WTC11 (cell line): ENCODE data around the gene RNGTT. TPM values are rescaled to one million over a fixed set of nuclear protein-coding genes. Genes with fewer than 3 reads are reported as not detected.

Experiments used
- ATAC-seq: fragments of 200-7000 bp; cut with Tn5 transposase; 2 replicates; pipeline ENCODE4 v1.10.0; 2021; ENCODE audit warnings: mild to moderate bottlenecking, moderate library complexity
- CTCF ChIA-PET: fragments of 300-600 bp; sonication (Branson Sonifier 250); formaldehyde crosslinking; loops from one replicate; lab custom pipeline; 2021; ENCODE audit warnings: antibody characterized with exemption; lab: Charles Lee
- POLR2A ChIA-PET: fragments of 350-600 bp; sonication (Branson Sonifier 250); formaldehyde crosslinking; loops from one replicate; lab custom pipeline; 2021; ENCODE audit warnings: antibody characterized with exemption; lab: Charles Lee
- DNase-seq: peaks from one replicate; pipeline ENCODE4 v3.0.0; 2021; ENCODE audit warnings: low spot score
- H3K27ac Mint-ChIP-seq: 2 replicates; pipeline ENCODE4 v1.8.0; 2021; ENCODE audit warnings: mixed read lengths
- H3K27me3 Mint-ChIP-seq: 2 replicates; pipeline ENCODE4 v1.8.0; 2021; ENCODE audit warnings: low read depth, mild to moderate bottlenecking, moderate library complexity, mixed read lengths
- H3K36me3 Mint-ChIP-seq: 2 replicates; pipeline ENCODE4 v1.8.0; 2021; ENCODE audit warnings: mixed read lengths
- H3K4me1 Mint-ChIP-seq: 2 replicates; pipeline ENCODE4 v1.8.0; 2022; ENCODE audit warnings: mixed read lengths
- H3K4me3 Mint-ChIP-seq: 2 replicates; pipeline ENCODE4 v1.8.0; 2021; ENCODE audit warnings: mild to moderate bottlenecking, moderate library complexity, mixed read lengths
- H3K9me3 Mint-ChIP-seq: 2 replicates; pipeline ENCODE4 v1.8.0; 2021; ENCODE audit warnings: mixed read lengths
- E2F5 ChIP-seq: sonication (generic); formaldehyde crosslinking; IDR thresholded peaks from 2 replicates; pipeline ENCODE4 v1.8.1; 2022; ENCODE audit warnings: mild to moderate bottlenecking, moderate library complexity, missing genetic modification reagents
- ERG ChIP-seq: fragments of 250-450 bp; sonication (Bioruptor Pico); IDR thresholded peaks from 2 replicates; pipeline ENCODE4 v1.8.0; 2021; ENCODE audit warnings: mild to moderate bottlenecking
- ESRRA ChIP-seq: sonication (generic); formaldehyde crosslinking; IDR thresholded peaks from 2 replicates; pipeline ENCODE4 v1.8.1; 2022; ENCODE audit warnings: mild to moderate bottlenecking, missing genetic modification reagents, borderline replicate concordance
- FOXJ3 ChIP-seq: sonication (generic); formaldehyde crosslinking; IDR thresholded peaks from 2 replicates; pipeline ENCODE4 v1.9.0; 2021; ENCODE audit warnings: missing genetic modification reagents, mild to moderate bottlenecking, borderline replicate concordance
- GABPB1 ChIP-seq: sonication (generic); formaldehyde crosslinking; IDR thresholded peaks from 2 replicates; pipeline ENCODE4 v1.8.1; 2023; ENCODE audit warnings: mild to moderate bottlenecking, missing genetic modification reagents
- HMGA2 ChIP-seq: fragments of 250-450 bp; sonication (Bioruptor Pico); IDR thresholded peaks from 2 replicates; pipeline ENCODE4 v1.4.0; 2021; ENCODE audit warnings: mild to moderate bottlenecking, moderate library complexity
- IRF2 ChIP-seq: sonication (generic); formaldehyde crosslinking; IDR thresholded peaks from 2 replicates; pipeline ENCODE4 v1.8.0; 2022; ENCODE audit warnings: low read depth, missing genetic modification reagents, borderline replicate concordance
- JAZF1 ChIP-seq: fragments of 250-450 bp; sonication (Bioruptor Pico); IDR thresholded peaks from 2 replicates; pipeline ENCODE4 v1.9.0; 2021; ENCODE audit warnings: moderate library complexity, mild to moderate bottlenecking, inconsistent platforms
- JUN ChIP-seq: sonication (generic); formaldehyde crosslinking; IDR thresholded peaks from 2 replicates; pipeline ENCODE4 v1.8.0; 2023; ENCODE audit warnings: mild to moderate bottlenecking, missing genetic modification reagents
- KAT7 ChIP-seq: sonication (generic); formaldehyde crosslinking; IDR thresholded peaks from 2 replicates; pipeline ENCODE4 v1.8.1; 2023; ENCODE audit warnings: missing genetic modification reagents, mild to moderate bottlenecking, borderline replicate concordance
- MLX ChIP-seq: sonication (generic); formaldehyde crosslinking; IDR thresholded peaks from 2 replicates; pipeline ENCODE4 v1.8.1; 2023; ENCODE audit warnings: mild to moderate bottlenecking, missing genetic modification reagents, moderate library complexity
- NFE2L1 ChIP-seq: sonication (generic); formaldehyde crosslinking; IDR thresholded peaks from 2 replicates; pipeline ENCODE4 v1.8.1; 2023; ENCODE audit warnings: missing genetic modification reagents
- OVOL2 ChIP-seq: fragments of 250-450 bp; sonication (Bioruptor Pico); IDR thresholded peaks from 2 replicates; pipeline ENCODE4 v1.9.0; 2021; ENCODE audit warnings: mild to moderate bottlenecking, borderline replicate concordance
- RELA ChIP-seq: sonication (generic); formaldehyde crosslinking; IDR thresholded peaks from 2 replicates; pipeline ENCODE4 v1.8.1; 2022; ENCODE audit warnings: missing genetic modification reagents, mild to moderate bottlenecking, borderline replicate concordance
- TCF7 ChIP-seq: sonication (generic); formaldehyde crosslinking; IDR thresholded peaks from 2 replicates; pipeline ENCODE4 v1.8.0; 2022; ENCODE audit warnings: mild to moderate bottlenecking, low read depth, missing genetic modification reagents, moderate library complexity
- TEAD1 ChIP-seq: sonication (generic); formaldehyde crosslinking; IDR thresholded peaks from 2 replicates; pipeline ENCODE4 v1.8.0; 2022; ENCODE audit warnings: mild to moderate bottlenecking, missing genetic modification reagents
- TEAD4 ChIP-seq: sonication (generic); formaldehyde crosslinking; IDR thresholded peaks from 2 replicates; pipeline ENCODE4 v1.8.0; 2022; ENCODE audit warnings: mild to moderate bottlenecking, missing genetic modification reagents
- ZNF219 ChIP-seq: sonication (generic); formaldehyde crosslinking; IDR thresholded peaks from 2 replicates; pipeline ENCODE4 v1.8.0; 2023; ENCODE audit warnings: missing genetic modification reagents, mild to moderate bottlenecking, borderline replicate concordance
- ZNF317 ChIP-seq: sonication (generic); formaldehyde crosslinking; IDR thresholded peaks from 2 replicates; pipeline ENCODE4 v1.8.1; 2023; ENCODE audit warnings: low read depth, mild to moderate bottlenecking, moderate library complexity, missing genetic modification reagents, borderline replicate concordance
- ZNF416 ChIP-seq: fragments of 250-450 bp; sonication (Bioruptor Pico); IDR thresholded peaks from 2 replicates; pipeline ENCODE4 v1.9.0; 2021; ENCODE audit warnings: mild to moderate bottlenecking, inconsistent platforms
- ZNF671 ChIP-seq: fragments of 250-450 bp; sonication (Bioruptor Pico); IDR thresholded peaks from 2 replicates; pipeline ENCODE4 v1.8.0; 2021; ENCODE audit warnings: mild to moderate bottlenecking
- total RNA-seq: library from RNA; stranded (reverse); gene quantifications from 3 replicates; pipeline ENCODE4 v1.2.3, GENCODE V29; 2021
- TF ChIP-seq, protein P1 (sequence below): fragments of 250-450 bp; sonication (Bioruptor Pico); IDR thresholded peaks from 2 replicates; pipeline ENCODE4 v1.9.0; 2021; ENCODE audit warnings: moderate library complexity, mild to moderate bottlenecking, inconsistent platforms, borderline replicate concordance
- TF ChIP-seq, protein P2 (sequence below): fragments of 250-450 bp; sonication (Bioruptor Pico); conservative IDR thresholded peaks from 2 replicates; pipeline ENCODE4 v1.9.0; 2021; ENCODE audit warnings: mild to moderate bottlenecking
- TF ChIP-seq, protein P3 (sequence below): fragments of 250-450 bp; sonication (Bioruptor Pico); IDR thresholded peaks from 2 replicates; pipeline ENCODE4 v1.9.0; 2021; ENCODE audit warnings: mild to moderate bottlenecking, borderline replicate concordance
- TF ChIP-seq, protein P4 (sequence below): sonication (generic); formaldehyde crosslinking; conservative IDR thresholded peaks from 2 replicates; pipeline ENCODE4 v1.8.1; 2022; ENCODE audit warnings: mild to moderate bottlenecking, missing genetic modification reagents

RNGTT gene
- total RNA-seq, 1 experiment from 2014 or later, result 20.4 TPM

DNA sequence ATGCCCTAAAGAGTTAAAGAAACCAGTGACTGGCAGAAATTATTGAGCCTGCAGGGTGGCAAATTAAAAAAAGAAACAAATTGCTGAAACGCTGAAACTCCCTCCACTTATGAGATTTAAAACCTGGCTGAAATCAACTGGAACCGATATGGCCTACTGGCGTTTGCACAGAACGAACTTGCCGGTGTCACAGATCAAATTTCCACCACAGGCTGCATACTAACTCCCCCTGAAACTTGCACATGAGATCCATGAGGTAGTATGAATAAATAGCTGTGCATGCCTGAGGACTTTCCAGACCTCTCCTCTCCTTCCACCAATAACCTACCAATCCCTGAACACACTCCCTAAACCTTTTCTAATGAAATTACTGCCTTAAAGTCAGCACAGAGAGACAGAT, 150.4 kb downstream of the RNGTT start:
- no peak for ATAC-seq
- Mint-ChIP-seq H3K27ac (no peak overlapping the region), H3K36me3 (no peaks in the 10 kb centered on the region), H3K4me3 (no peak overlapping the region), H3K27me3 (no peaks in the 10 kb centered on the region), H3K9me3 (peaks cover 3% of the 10 kb centered on the region; the same call in 1 of the 2 replicates), H3K4me1 (peaks cover 7% of the 10 kb centered on the region)
- TF ChIP-seq OVOL2 (no peak), TCF7 (CRISPR knock-in tag) (no peak), ESRRA (CRISPR knock-in tag) (no peak), GABPB1 (CRISPR knock-in tag) (no peak), FOXJ3 (CRISPR knock-in tag) (no peak), ZNF416 (CRISPR knock-in tag) (no peak), ZNF671 (CRISPR knock-in tag) (no peak), ERG (CRISPR knock-in tag) (no peak), HMGA2 (CRISPR knock-in tag) (no peak), NFE2L1 (CRISPR knock-in tag) (no peak), E2F5 (no peak), KAT7 (no peak)
- TF ChIP-seq, protein P1, sequence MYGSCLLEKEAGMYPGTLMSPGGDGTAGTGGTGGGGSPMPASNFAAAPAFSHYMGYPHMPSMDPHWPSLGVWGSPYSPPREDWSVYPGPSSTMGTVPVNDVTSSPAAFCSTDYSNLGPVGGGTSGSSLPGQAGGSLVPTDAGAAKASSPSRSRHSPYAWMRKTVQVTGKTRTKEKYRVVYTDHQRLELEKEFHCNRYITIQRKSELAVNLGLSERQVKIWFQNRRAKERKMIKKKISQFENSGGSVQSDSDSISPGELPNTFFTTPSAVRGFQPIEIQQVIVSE (CRISPR knock-in tag), result no peak
- TF ChIP-seq, protein P2, sequence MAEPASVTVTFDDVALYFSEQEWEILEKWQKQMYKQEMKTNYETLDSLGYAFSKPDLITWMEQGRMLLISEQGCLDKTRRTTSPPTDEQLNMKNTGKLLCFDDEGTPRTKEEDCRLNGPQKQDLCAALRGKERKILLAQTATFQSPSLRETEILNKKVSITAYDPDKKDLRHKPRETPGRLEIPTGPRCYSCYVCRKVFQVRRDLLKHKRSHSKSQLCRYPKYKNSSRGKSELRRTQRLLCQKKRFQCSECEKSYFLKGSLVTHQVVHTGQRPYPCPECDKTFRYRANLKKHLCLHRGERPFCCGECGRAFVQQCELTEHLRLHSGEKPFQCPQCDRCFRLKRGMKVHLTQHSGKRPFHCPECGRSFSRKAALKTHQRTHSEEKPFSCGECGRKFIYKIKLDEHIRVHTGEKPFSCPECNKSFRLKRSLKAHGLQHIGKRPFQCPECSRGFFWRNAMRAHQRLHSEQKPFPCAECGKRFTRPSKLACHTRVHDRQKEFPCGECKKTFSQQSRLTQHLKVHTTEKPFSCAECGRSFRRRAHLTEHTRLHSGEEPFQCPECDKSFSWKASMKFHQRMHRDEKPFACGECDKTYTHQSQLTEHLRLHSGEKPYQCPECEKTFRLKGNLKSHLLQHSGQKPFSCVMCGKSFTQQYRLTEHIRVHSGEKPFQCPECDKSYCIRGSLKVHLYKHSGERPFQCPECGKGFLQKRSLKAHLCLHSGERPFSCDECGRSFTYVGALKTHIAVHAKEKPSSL (CRISPR knock-in tag), result no peak
- DNase-seq, result no peak
- ChIA-PET POLR2A (no interaction called here), CTCF (no interaction called here)

DNA sequence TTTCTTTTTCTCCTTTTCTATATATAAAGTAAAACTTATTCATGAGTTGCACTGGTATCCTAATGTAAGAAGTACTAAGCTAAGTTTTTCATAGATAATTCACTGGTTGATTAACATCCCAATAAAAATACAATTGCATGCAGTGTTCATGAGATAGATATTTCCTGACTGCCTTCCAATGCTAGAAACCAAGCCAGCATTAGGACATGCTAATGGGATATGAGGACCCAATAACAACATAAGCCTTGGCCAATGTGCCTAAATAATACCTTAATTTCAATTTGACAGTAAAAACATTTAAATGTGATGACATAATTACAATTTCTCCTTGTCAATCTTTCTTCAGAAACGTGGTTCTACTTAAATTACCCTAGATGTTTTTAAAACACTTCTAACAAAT, 152.7 kb downstream of the RNGTT start:
- POLR2A ChIA-PET, result no interaction called here
- CTCF ChIA-PET, result no interaction called here
- Mint-ChIP-seq H3K4me3 (no peak overlapping the region), H3K4me1 (peaks cover 4% of the 10 kb centered on the region), H3K36me3 (peaks cover 17% of the 10 kb centered on the region), H3K27ac (no peak overlapping the region), H3K27me3 (no peaks in the 10 kb centered on the region), H3K9me3 (peaks cover 20% of the 10 kb centered on the region)
- ATAC-seq (no peak), DNase-seq (no peak)
- TF ChIP-seq MLX (CRISPR knock-in tag) (no peak), JAZF1 (no peak), TEAD1 (CRISPR knock-in tag) (no peak), TEAD4 (CRISPR knock-in tag) (no peak), ZNF219 (CRISPR knock-in tag) (no peak), JUN (CRISPR knock-in tag) (no peak), ZNF317 (no peak), IRF2 (CRISPR knock-in tag) (no peak), RELA (CRISPR knock-in tag) (no peak)
- TF ChIP-seq, protein P3, sequence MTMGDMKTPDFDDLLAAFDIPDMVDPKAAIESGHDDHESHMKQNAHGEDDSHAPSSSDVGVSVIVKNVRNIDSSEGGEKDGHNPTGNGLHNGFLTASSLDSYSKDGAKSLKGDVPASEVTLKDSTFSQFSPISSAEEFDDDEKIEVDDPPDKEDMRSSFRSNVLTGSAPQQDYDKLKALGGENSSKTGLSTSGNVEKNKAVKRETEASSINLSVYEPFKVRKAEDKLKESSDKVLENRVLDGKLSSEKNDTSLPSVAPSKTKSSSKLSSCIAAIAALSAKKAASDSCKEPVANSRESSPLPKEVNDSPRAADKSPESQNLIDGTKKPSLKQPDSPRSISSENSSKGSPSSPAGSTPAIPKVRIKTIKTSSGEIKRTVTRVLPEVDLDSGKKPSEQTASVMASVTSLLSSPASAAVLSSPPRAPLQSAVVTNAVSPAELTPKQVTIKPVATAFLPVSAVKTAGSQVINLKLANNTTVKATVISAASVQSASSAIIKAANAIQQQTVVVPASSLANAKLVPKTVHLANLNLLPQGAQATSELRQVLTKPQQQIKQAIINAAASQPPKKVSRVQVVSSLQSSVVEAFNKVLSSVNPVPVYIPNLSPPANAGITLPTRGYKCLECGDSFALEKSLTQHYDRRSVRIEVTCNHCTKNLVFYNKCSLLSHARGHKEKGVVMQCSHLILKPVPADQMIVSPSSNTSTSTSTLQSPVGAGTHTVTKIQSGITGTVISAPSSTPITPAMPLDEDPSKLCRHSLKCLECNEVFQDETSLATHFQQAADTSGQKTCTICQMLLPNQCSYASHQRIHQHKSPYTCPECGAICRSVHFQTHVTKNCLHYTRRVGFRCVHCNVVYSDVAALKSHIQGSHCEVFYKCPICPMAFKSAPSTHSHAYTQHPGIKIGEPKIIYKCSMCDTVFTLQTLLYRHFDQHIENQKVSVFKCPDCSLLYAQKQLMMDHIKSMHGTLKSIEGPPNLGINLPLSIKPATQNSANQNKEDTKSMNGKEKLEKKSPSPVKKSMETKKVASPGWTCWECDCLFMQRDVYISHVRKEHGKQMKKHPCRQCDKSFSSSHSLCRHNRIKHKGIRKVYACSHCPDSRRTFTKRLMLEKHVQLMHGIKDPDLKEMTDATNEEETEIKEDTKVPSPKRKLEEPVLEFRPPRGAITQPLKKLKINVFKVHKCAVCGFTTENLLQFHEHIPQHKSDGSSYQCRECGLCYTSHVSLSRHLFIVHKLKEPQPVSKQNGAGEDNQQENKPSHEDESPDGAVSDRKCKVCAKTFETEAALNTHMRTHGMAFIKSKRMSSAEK, result no peak
- TF ChIP-seq, protein P4, sequence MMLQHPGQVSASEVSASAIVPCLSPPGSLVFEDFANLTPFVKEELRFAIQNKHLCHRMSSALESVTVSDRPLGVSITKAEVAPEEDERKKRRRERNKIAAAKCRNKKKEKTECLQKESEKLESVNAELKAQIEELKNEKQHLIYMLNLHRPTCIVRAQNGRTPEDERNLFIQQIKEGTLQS (CRISPR knock-in tag), result no peak
- TF ChIP-seq, protein P1 (CRISPR knock-in tag), result no peak
